H9 (cell line): ENCODE data around the gene TOMM40L. TPM values are rescaled to one million over a fixed set of nuclear protein-coding genes. Genes with fewer than 3 reads are reported as not detected.

Experiments
- DNase-seq: peaks from one replicate; pipeline ENCODE4 v3.0.0-alpha.2; 2017
- H2AFZ ChIP-seq: one replicate; pipeline ENCODE4 v1.6.1; 2013; ENCODE audit warnings: mild to moderate bottlenecking, low read length, control low read depth, moderate library complexity
- H2AK5ac ChIP-seq: 2 replicates; pipeline ENCODE4 v1.6.1; 2013; ENCODE audit warnings: low read length, control low read depth, mixed read lengths; ENCODE audit not compliant: insufficient read length
- H2BK120ac ChIP-seq: one replicate; pipeline ENCODE4 v1.6.1; 2013; ENCODE audit warnings: low read depth, mild to moderate bottlenecking, low read length, control low read depth, inconsistent platforms; ENCODE audit not compliant: poor library complexity, severe bottlenecking
- H2BK12ac ChIP-seq: 2 replicates; pipeline ENCODE4 v1.6.1; 2013; ENCODE audit warnings: low read length, control low read depth, mixed read lengths, low read depth; ENCODE audit not compliant: insufficient read length
- H2BK15ac ChIP-seq: 2 replicates; pipeline ENCODE4 v1.6.1; 2013; ENCODE audit warnings: low read depth, low read length, control low read depth
- H2BK20ac ChIP-seq: one replicate; pipeline ENCODE4 v1.6.1; 2013; ENCODE audit warnings: low read depth, mild to moderate bottlenecking, low read length, control low read depth, inconsistent platforms; ENCODE audit not compliant: poor library complexity, severe bottlenecking
- H2BK5ac ChIP-seq: 2 replicates; pipeline ENCODE4 v1.6.1; 2013; ENCODE audit warnings: low read length, control low read depth, mixed read lengths; ENCODE audit not compliant: insufficient read length
- H3K14ac ChIP-seq: 2 replicates; pipeline ENCODE4 v1.6.1; 2013; ENCODE audit warnings: low read length, control low read depth; ENCODE audit not compliant: insufficient read depth
- H3K18ac ChIP-seq: 2 replicates; pipeline ENCODE4 v1.6.1; 2013; ENCODE audit warnings: low read depth, mild to moderate bottlenecking, mixed read lengths, low read length, control low read depth; ENCODE audit not compliant: insufficient read length
- H3K23ac ChIP-seq: 2 replicates; pipeline ENCODE4 v1.6.1; 2013; ENCODE audit warnings: low read length, control low read depth, mixed read lengths, low read depth; ENCODE audit not compliant: insufficient read length
- H3K23me2 ChIP-seq: 2 replicates; pipeline ENCODE4 v1.6.1; 2013; ENCODE audit warnings: low read depth, mild to moderate bottlenecking, mixed read lengths, low read length, control low read depth; ENCODE audit not compliant: insufficient read length, poor library complexity, severe bottlenecking
- H3K27ac ChIP-seq: 2 replicates; pipeline ENCODE4 v1.5.1; 2013; ENCODE audit warnings: low read length, control low read depth, mixed read lengths, low read depth; ENCODE audit not compliant: insufficient read length
- H3K27me3 ChIP-seq: 2 replicates; pipeline ENCODE4 v1.6.1; 2013; ENCODE audit warnings: low read length, control low read depth, inconsistent platforms; ENCODE audit not compliant: insufficient read depth
- H3K4ac ChIP-seq: 2 replicates; pipeline ENCODE4 v1.6.1; 2013; ENCODE audit warnings: low read depth, mild to moderate bottlenecking, control low read depth, inconsistent platforms, low read length, moderate library complexity
- H3K4me1 ChIP-seq: 2 replicates; pipeline ENCODE4 v1.6.1; 2013; ENCODE audit warnings: low read length, control low read depth, inconsistent platforms; ENCODE audit not compliant: insufficient read depth
- H3K4me2 ChIP-seq: 2 replicates; pipeline ENCODE4 v1.6.1; 2013; ENCODE audit warnings: low read length, control low read depth, mixed read lengths; ENCODE audit not compliant: insufficient read length, insufficient read depth
- H3K56ac ChIP-seq: 2 replicates; pipeline ENCODE4 v1.6.1; 2013; ENCODE audit warnings: low read depth, mild to moderate bottlenecking, mixed read lengths, low read length, control low read depth; ENCODE audit not compliant: insufficient read length
- H3K79me1 ChIP-seq: 2 replicates; pipeline ENCODE4 v1.6.1; 2013; ENCODE audit warnings: low read depth, mild to moderate bottlenecking, moderate library complexity, low read length, control low read depth, inconsistent platforms; ENCODE audit not compliant: insufficient read depth, poor library complexity, severe bottlenecking
- H3K79me2 ChIP-seq: 2 replicates; pipeline ENCODE4 v1.6.1; 2013; ENCODE audit warnings: low read length, control low read depth, inconsistent platforms; ENCODE audit not compliant: insufficient read depth
- H3K9ac ChIP-seq: 2 replicates; pipeline ENCODE4 v1.6.1; 2013; ENCODE audit warnings: low read length, control low read depth, mixed read lengths; ENCODE audit not compliant: insufficient read length; ENCODE audit errors: extremely low read depth
- H3K9me3 ChIP-seq: one replicate; pipeline ENCODE4 v1.6.1; 2013; ENCODE audit warnings: low read depth, low read length, inconsistent platforms; ENCODE audit not compliant: control insufficient read depth
- H3T11ph ChIP-seq: one replicate; pipeline ENCODE4 v1.6.1; 2013; ENCODE audit warnings: mild to moderate bottlenecking, low read length, control low read depth, inconsistent platforms
- H4K20me1 ChIP-seq: one replicate; pipeline ENCODE4 v1.6.1; 2013; ENCODE audit not compliant: control insufficient read depth, insufficient read length, insufficient read depth
- H4K5ac ChIP-seq: 2 replicates; pipeline ENCODE4 v1.6.1; 2013; ENCODE audit warnings: low read depth, mild to moderate bottlenecking, mixed read lengths, low read length, control low read depth; ENCODE audit not compliant: insufficient read length
- H4K8ac ChIP-seq: replicated peaks from 2 replicates; pipeline ENCODE4 v1.6.1; 2013; ENCODE audit warnings: low read length, control low read depth, mixed read lengths, low read depth; ENCODE audit not compliant: insufficient read length
- H4K91ac ChIP-seq: 2 replicates; pipeline ENCODE4 v1.6.1; 2013; ENCODE audit warnings: low read depth, mild to moderate bottlenecking, moderate library complexity, mixed read lengths, low read length, control low read depth; ENCODE audit not compliant: insufficient read length
- H3K27ac Mint-ChIP-seq, 3 experiments: 2 replicates in 2 of 3; 3 replicates in 1 of 3; pipeline ENCODE4 v1.8.0; 2020 to 2021; ENCODE audit warnings: mixed read lengths in 3 of 3, mild to moderate bottlenecking in 1 of 3, moderate library complexity in 1 of 3
- H3K27me3 Mint-ChIP-seq: 2 replicates; pipeline ENCODE4 v1.8.0; 2021; ENCODE audit warnings: low read depth, mild to moderate bottlenecking, moderate library complexity, mixed read lengths
- H3K36me3 Mint-ChIP-seq, 3 experiments: 2 replicates in 2 of 3; 3 replicates in 1 of 3; pipeline ENCODE4 v1.8.0; 2020 to 2021; ENCODE audit warnings: low read depth in 3 of 3, mixed read lengths in 3 of 3; ENCODE audit not compliant: insufficient read depth in 1 of 3
- H3K4me1 Mint-ChIP-seq, 2 experiments: 2 replicates each; pipeline ENCODE4 v1.8.0; 2020; ENCODE audit warnings: mixed read lengths in 2 of 2
- H3K4me3 Mint-ChIP-seq, 2 experiments: 2 replicates in 1 of 2; 3 replicates in 1 of 2; pipeline ENCODE4 v1.8.0; 2020 to 2021; ENCODE audit warnings: mild to moderate bottlenecking in 2 of 2, mixed read lengths in 2 of 2, moderate library complexity in 1 of 2
- H3K9me3 Mint-ChIP-seq, 2 experiments: 2 replicates in 1 of 2; 3 replicates in 1 of 2; pipeline ENCODE4 v1.8.0; 2020; ENCODE audit warnings: mild to moderate bottlenecking in 2 of 2, mixed read lengths in 2 of 2, moderate library complexity in 1 of 2
- CTCF ChIP-seq: fragments of 200-600 bp; sonication (generic); conservative IDR thresholded peaks from 3 replicates; pipeline ENCODE4 v1.8.0; 2021; ENCODE audit warnings: antibody characterized with exemption, mild to moderate bottlenecking
- WGBS: extraction: QIAGEN DNeasy Blood & Tissue Kit; methylation state at CpG from one replicate; pipeline ENCODE4 v1.1.7; 2013; ENCODE audit warnings: missing lambda C conversion rate, low lambda C conversion rate, mixed read lengths; ENCODE audit not compliant: insufficient read length; ENCODE audit errors: extremely low coverage; 5-methylcytosine and 5-hydroxymethylcytosine counted together
- total RNA-seq: library from RNA; stranded (reverse); gene quantifications from 2 replicates; pipeline ENCODE4 v1.2.1, GENCODE V29; 2021

Gene TOMM40L
- total RNA-seq, 1 experiment from 2014 or later, result 13.5 TPM

- no peak overlapping the region for H2AFZ ChIP-seq
- TF ChIP-seq CTCF, result no peak
- H2BK120ac ChIP-seq, result no peak overlapping the region
- no peak overlapping the region for H3K56ac ChIP-seq
- no peaks in the 10 kb centered on the region for H3K9me3 ChIP-seq
- no peaks in the 10 kb centered on the region; a peak in 1 of 5 replicates for H3K9me3 Mint-ChIP-seq
- no peak overlapping the region for H3K18ac ChIP-seq
- DNase-seq, result no peak
- H3K27ac ChIP-seq, result no peak overlapping the region
- peaks cover 0 to 29% (median 16%) of the 10 kb centered on the region in 3 experiments; a peak in 4 of 7 replicates for H3K36me3 Mint-ChIP-seq
- H3K4me1 Mint-ChIP-seq, result peaks cover 51 to 54% of the 10 kb centered on the region in 2 experiments
- no peaks in the 10 kb centered on the region for H3K27me3 ChIP-seq
- no peaks in the 10 kb centered on the region for H3K79me1 ChIP-seq
- no peak overlapping the region for H2BK15ac ChIP-seq
- no peak overlapping the region for H3K9ac ChIP-seq
- H2BK5ac ChIP-seq, result no peak overlapping the region
- WGBS, result no CpG with 5 or more reads among the region's 7 CpGs
- no peak overlapping the region for H2BK20ac ChIP-seq
- no peak overlapping the region for H4K91ac ChIP-seq
- no peak overlapping the region for H3K14ac ChIP-seq
- no peaks in the 10 kb centered on the region for H3K79me2 ChIP-seq
- 0 out of 5 replicates have a peak overlapping the region, but pooled peaks of 1 of the 2 experiments have one; percentile 49 for H3K4me3 Mint-ChIP-seq
- peak overlapping the region in 1 of 3 experiments; percentile 95; a peak in 1 of 7 replicates for H3K27ac Mint-ChIP-seq
- H2BK12ac ChIP-seq, result no peak overlapping the region
- no peak overlapping the region for H4K5ac ChIP-seq
- no peak overlapping the region for H3K4me2 ChIP-seq
- no peak overlapping the region for H2AK5ac ChIP-seq
- H3K4ac ChIP-seq, result no peak overlapping the region
- H4K8ac ChIP-seq, result no peak overlapping the region
- H3T11ph ChIP-seq, result no peak overlapping the region
- no peak overlapping the region for H3K23ac ChIP-seq
- peaks cover 4% of the 10 kb centered on the region for H3K23me2 ChIP-seq
- no peaks in the 10 kb centered on the region for H4K20me1 ChIP-seq
- no peaks in the 10 kb centered on the region for H3K27me3 Mint-ChIP-seq
- peaks cover 21% of the 10 kb centered on the region for H3K4me1 ChIP-seq
Observed at GRCh38 chr1:161196111-161196510, 29.7 kb upstream of the TOMM40L start.
